ENCODE results near the gene FBXO2.

FBXO2 gene

DNA sequence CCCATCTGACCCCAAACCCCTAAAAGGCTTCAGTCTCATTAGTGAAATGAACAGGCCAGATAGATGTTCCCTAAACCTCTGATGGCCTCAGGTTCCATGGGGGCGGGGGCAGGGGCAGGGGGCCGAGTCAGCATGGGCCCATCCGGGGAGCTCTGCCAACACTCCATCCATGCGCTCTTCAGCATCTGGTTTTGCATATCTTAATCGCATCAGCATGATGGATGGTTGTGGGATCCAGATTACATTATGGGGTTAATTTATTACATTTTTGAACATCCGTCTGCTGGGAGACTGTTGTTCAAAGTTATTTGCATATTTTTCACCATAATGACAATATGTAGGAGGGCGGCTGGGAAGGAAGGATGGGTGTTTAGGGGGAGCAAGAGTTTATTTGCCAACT lies 29.8 kb upstream of the FBXO2 start:
- Histone ChIP-seq H3K4me1 (ENCODE audit: insufficient read depth, low read length) (peaks cover 33% of the 10 kb centered on the region), H3K27ac (ENCODE audit: low read length) (no peak overlapping the region), H3K79me2 (ENCODE audit: insufficient read depth, low read length) (peaks cover 22% of the 10 kb centered on the region), H2AFZ (ENCODE audit: low read depth, low read length) (no peak overlapping the region), H3K9ac (ENCODE audit: low read depth, low read length) (no peak overlapping the region), H4K20me1 (ENCODE audit: insufficient read depth, low read length) (peaks cover 6% of the 10 kb centered on the region; the same call in 1 of the 2 replicates), H3K27me3 (ENCODE audit: insufficient read depth, low read length, poor library complexity) (no peaks in the 10 kb centered on the region), H3K36me3 (ENCODE audit: insufficient read depth, low read length) (peaks cover 7% of the 10 kb centered on the region), H3K4me2 (ENCODE audit: insufficient read depth, low read length) (no peak overlapping the region), H3K9me3 (ENCODE audit: insufficient read depth, low read length, severe bottlenecking) (no peaks in the 10 kb centered on the region), H3K4me3 (ENCODE audit: low read depth in 1 of 2, low read length in 2 of 2) (no peak overlapping the region)
- DNase-seq (no peak), ATAC-seq (ENCODE audit: insufficient read depth, low read depth) (no peak)
- no peak for TF ChIP-seq EZH2 (IDR thresholded peaks at IDR 0.05; ENCODE audit: borderline replicate concordance, low read depth, low read length, severe bottlenecking)
- TF ChIP-seq, protein P1, sequence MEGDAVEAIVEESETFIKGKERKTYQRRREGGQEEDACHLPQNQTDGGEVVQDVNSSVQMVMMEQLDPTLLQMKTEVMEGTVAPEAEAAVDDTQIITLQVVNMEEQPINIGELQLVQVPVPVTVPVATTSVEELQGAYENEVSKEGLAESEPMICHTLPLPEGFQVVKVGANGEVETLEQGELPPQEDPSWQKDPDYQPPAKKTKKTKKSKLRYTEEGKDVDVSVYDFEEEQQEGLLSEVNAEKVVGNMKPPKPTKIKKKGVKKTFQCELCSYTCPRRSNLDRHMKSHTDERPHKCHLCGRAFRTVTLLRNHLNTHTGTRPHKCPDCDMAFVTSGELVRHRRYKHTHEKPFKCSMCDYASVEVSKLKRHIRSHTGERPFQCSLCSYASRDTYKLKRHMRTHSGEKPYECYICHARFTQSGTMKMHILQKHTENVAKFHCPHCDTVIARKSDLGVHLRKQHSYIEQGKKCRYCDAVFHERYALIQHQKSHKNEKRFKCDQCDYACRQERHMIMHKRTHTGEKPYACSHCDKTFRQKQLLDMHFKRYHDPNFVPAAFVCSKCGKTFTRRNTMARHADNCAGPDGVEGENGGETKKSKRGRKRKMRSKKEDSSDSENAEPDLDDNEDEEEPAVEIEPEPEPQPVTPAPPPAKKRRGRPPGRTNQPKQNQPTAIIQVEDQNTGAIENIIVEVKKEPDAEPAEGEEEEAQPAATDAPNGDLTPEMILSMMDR (IDR thresholded peaks at IDR 0.05; ENCODE audit: borderline replicate concordance, extremely low read depth, low read length, poor library complexity, severe bottlenecking): no peak

GRCh38 chr1:11682799-11683198 lies 28.6 kb upstream of the FBXO2 start:
- Histone ChIP-seq H3K27me3 (ENCODE audit: insufficient read depth, low read length, poor library complexity) (no peaks in the 10 kb centered on the region), H2AFZ (ENCODE audit: low read depth, low read length) (no peak overlapping the region), H3K79me2 (ENCODE audit: insufficient read depth, low read length) (peaks cover 28% of the 10 kb centered on the region), H3K9me3 (ENCODE audit: insufficient read depth, low read length, severe bottlenecking) (no peaks in the 10 kb centered on the region), H3K9ac (ENCODE audit: low read depth, low read length) (peak overlapping the region; percentile 99; the same call in 1 of the 2 replicates), H3K27ac (ENCODE audit: low read length) (peak overlapping the region; percentile 93), H3K36me3 (ENCODE audit: insufficient read depth, low read length) (peaks cover 18% of the 10 kb centered on the region), H3K4me2 (ENCODE audit: insufficient read depth, low read length) (peak overlapping the region; percentile 87; the same call in 1 of the 2 replicates), H3K4me1 (ENCODE audit: insufficient read depth, low read length) (peaks cover 37% of the 10 kb centered on the region), H3K4me3 (ENCODE audit: low read depth in 1 of 2, low read length in 2 of 2) (no peak overlapping the region), H4K20me1 (ENCODE audit: insufficient read depth, low read length) (peaks cover 8% of the 10 kb centered on the region; the same call in 1 of the 2 replicates)
- ATAC-seq (ENCODE audit: insufficient read depth, low read depth): no peak
- TF ChIP-seq, protein P1 (IDR thresholded peaks at IDR 0.05; ENCODE audit: borderline replicate concordance, extremely low read depth, low read length, poor library complexity, severe bottlenecking): no peak
- TF ChIP-seq EZH2 (IDR thresholded peaks at IDR 0.05; ENCODE audit: borderline replicate concordance, low read depth, low read length, severe bottlenecking): no peak
- no peak for DNase-seq

DNA sequence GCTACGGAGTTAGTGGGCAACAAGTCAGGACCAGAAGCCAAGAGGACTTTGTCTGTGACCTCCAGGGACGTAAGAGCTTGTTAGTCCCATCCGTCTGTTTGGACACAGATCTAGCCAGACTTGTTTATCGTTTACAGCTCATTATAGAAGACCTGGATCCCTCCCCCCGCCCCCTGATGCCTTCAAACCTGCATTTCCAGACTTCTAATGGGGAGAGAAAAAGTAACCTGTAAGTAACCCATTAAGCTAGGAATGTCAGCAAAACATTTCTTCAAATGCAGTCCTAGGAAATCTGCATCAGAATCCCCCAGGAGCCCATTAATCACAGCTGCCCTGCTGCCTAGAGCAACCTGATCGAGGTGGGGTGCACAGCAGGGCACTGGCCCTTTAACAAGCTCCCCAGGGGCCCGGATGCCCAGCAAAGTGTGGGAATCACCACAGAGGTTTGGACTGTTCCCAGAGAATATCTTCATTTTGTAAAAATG lies 28.1 kb upstream of the FBXO2 start:
- Histone ChIP-seq H3K9me3 (ENCODE audit: insufficient read depth, low read length, severe bottlenecking) (no peaks in the 10 kb centered on the region), H3K4me2 (ENCODE audit: insufficient read depth, low read length) (peak overlapping the region; percentile 87), H3K9ac (ENCODE audit: low read depth, low read length) (peak overlapping the region; percentile 99), H3K27ac (ENCODE audit: low read length) (peak overlapping the region; percentile 93), H3K79me2 (ENCODE audit: insufficient read depth, low read length) (peaks cover 29% of the 10 kb centered on the region), H3K27me3 (ENCODE audit: insufficient read depth, low read length, poor library complexity) (no peaks in the 10 kb centered on the region), H3K4me3 (ENCODE audit: low read depth in 1 of 2, low read length in 2 of 2) (peak overlapping the region in 1 of 2 experiments; percentile 77; a peak in 2 of 4 replicates), H3K36me3 (ENCODE audit: insufficient read depth, low read length) (peaks cover 22% of the 10 kb centered on the region), H2AFZ (ENCODE audit: low read depth, low read length) (peak overlapping the region; percentile 82), H3K4me1 (ENCODE audit: insufficient read depth, low read length) (peaks cover 37% of the 10 kb centered on the region), H4K20me1 (ENCODE audit: insufficient read depth, low read length) (peaks cover 10% of the 10 kb centered on the region; the same call in 1 of the 2 replicates)
- ATAC-seq (ENCODE audit: insufficient read depth, low read depth) (no peak), DNase-seq (no peak)
- no peak for TF ChIP-seq EZH2 (IDR thresholded peaks at IDR 0.05; ENCODE audit: borderline replicate concordance, low read depth, low read length, severe bottlenecking)
- TF ChIP-seq, protein P1 (IDR thresholded peaks at IDR 0.05; ENCODE audit: borderline replicate concordance, extremely low read depth, low read length, poor library complexity, severe bottlenecking): no peak
